HCT116 (cell line): Measurements from ENCODE around the gene GCNT2.

Source experiments
- CTCF ChIP-seq, 3 experiments: fragments of 200-600 bp in 1 of 3; sonication (generic) in 1 of 3; IDR thresholded peaks in 2 of 3; conservative IDR thresholded peaks in 1 of 3; 2 replicates each; pipeline ENCODE4 v1.5.1; 2012 to 2017; ENCODE audit warnings: low read depth in 2 of 3, low read length in 2 of 3, antibody characterized with exemption in 1 of 3, borderline replicate concordance in 1 of 3, control low read depth in 1 of 3, mild to moderate bottlenecking in 1 of 3, mixed read lengths in 1 of 3, mixed run types in 1 of 3, moderate library complexity in 1 of 3; ENCODE audit not compliant: insufficient read depth in 1 of 3
- JUND ChIP-seq: IDR thresholded peaks from 2 replicates; pipeline ENCODE4 v1.6.1; 2012
- POLR2A ChIP-seq: IDR thresholded peaks from 2 replicates; pipeline ENCODE4 v1.7.0; 2011; ENCODE audit warnings: borderline replicate concordance; ENCODE audit not compliant: insufficient read depth, insufficient read length; ENCODE audit errors: extremely low read depth
- SIN3A ChIP-seq: IDR thresholded peaks from 2 replicates; pipeline ENCODE4 v1.6.1; 2012; ENCODE audit warnings: low read depth

GRCh38 chr6:10531503-10531902, 10.4 kb downstream of the GCNT2 start:
- TF ChIP-seq JUND = no peak
- TF ChIP-seq SIN3A = no peak
- TF ChIP-seq CTCF (IDR thresholded peaks at IDR 0.05 in 2 of 3, conservative IDR thresholded peaks at IDR 0.05 in 1 of 3; ENCODE audit: borderline replicate concordance in 1 of 3, insufficient read depth in 1 of 3, low read depth in 2 of 3, low read length in 2 of 3) = no peak
- TF ChIP-seq POLR2A = no peak
